ENCODE results near the gene C1QC.
A peak's percentile ranks its signal among the peaks of the same experiment; 100 is the strongest.
"Not testable (repeated sequence)": the region's sequence is repeated elsewhere in the genome, so short reads cannot be mapped to it uniquely, and the experiment has no call there.

C1QC gene

GRCh38 chr1:22674410-22674749 lies 30.9 kb downstream of the C1QC start:
- Mint-ChIP-seq H3K36me3 (ENCODE audit: low read depth) (no peaks in the 10 kb centered on the region), H3K9me3 (no peaks in the 10 kb centered on the region), H3K4me1 (peaks cover 26% of the 10 kb centered on the region), H3K4me3 (no peak overlapping the region), H3K27ac (no peak overlapping the region), H3K27me3 (ENCODE audit: low read depth, poor library complexity) (peaks cover 32% of the 10 kb centered on the region)
- TF ChIP-seq CTCF (IDR thresholded peaks at IDR 0.05), result no peak
- DNase-seq, result no peak

- Mint-ChIP-seq H3K4me1 (peaks cover 26% of the 10 kb centered on the region), H3K27ac (peak overlapping the region; percentile 63), H3K27me3 (ENCODE audit: low read depth, poor library complexity) (peaks cover 21% of the 10 kb centered on the region)
- DNase-seq; H3K9me3 Mint-ChIP-seq; H3K36me3 Mint-ChIP-seq (ENCODE audit: low read depth); H3K4me3 Mint-ChIP-seq: not testable (repeated sequence)
Observed at GRCh38 chr1:22676151-22676550, 32.7 kb downstream of the C1QC start.

GRCh38 chr1:22676916-22677583 lies 33.6 kb downstream of the C1QC start:
- Mint-ChIP-seq H3K9me3 (no peaks in the 10 kb centered on the region), H3K4me1 (peaks cover 26% of the 10 kb centered on the region), H3K4me3 (no peak overlapping the region), H3K27me3 (ENCODE audit: low read depth, poor library complexity) (peaks cover 21% of the 10 kb centered on the region), H3K27ac (no peak overlapping the region), H3K36me3 (ENCODE audit: low read depth) (no peaks in the 10 kb centered on the region)
- no peak for TF ChIP-seq CTCF (IDR thresholded peaks at IDR 0.05)
- no peak for DNase-seq

GRCh38 chr1:22677931-22678896 lies 34.8 kb downstream of the C1QC start:
- no peaks in the 10 kb centered on the region for H3K9me3 Mint-ChIP-seq
- H3K27me3 Mint-ChIP-seq (ENCODE audit: low read depth, poor library complexity), result peaks cover 15% of the 10 kb centered on the region

GRCh38 chr1:22680726-22681125 lies 37.3 kb downstream of the C1QC start:
- Mint-ChIP-seq H3K27me3 (ENCODE audit: low read depth, poor library complexity) (peaks cover 14% of the 10 kb centered on the region), H3K27ac (no peak overlapping the region), H3K4me1 (peaks cover 31% of the 10 kb centered on the region), H3K36me3 (ENCODE audit: low read depth) (no peaks in the 10 kb centered on the region), H3K4me3 (no peak overlapping the region), H3K9me3 (no peaks in the 10 kb centered on the region)
- no peak for TF ChIP-seq CTCF (IDR thresholded peaks at IDR 0.05)
- no peak for DNase-seq

More at GRCh38 chr1:22677931-22678896, 34.8 kb downstream of the C1QC start:
- H3K36me3 Mint-ChIP-seq (ENCODE audit: low read depth), result no peaks in the 10 kb centered on the region
- no peak for DNase-seq
- peaks cover 21% of the 10 kb centered on the region for H3K4me1 Mint-ChIP-seq
- H3K27ac Mint-ChIP-seq, result no peak overlapping the region
- no peak for TF ChIP-seq CTCF (IDR thresholded peaks at IDR 0.05)
- no peak overlapping the region for H3K4me3 Mint-ChIP-seq

GRCh38 chr1:22681556-22682276 lies 38.3 kb downstream of the C1QC start:
- H3K27me3 Mint-ChIP-seq (ENCODE audit: low read depth, poor library complexity), result peaks cover 9% of the 10 kb centered on the region
- peaks cover 33% of the 10 kb centered on the region for H3K4me1 Mint-ChIP-seq
- no peak for DNase-seq
- H3K27ac Mint-ChIP-seq, result no peak overlapping the region
- H3K4me3 Mint-ChIP-seq, result no peak overlapping the region
- H3K9me3 Mint-ChIP-seq, result no peaks in the 10 kb centered on the region
- no peak for TF ChIP-seq CTCF (IDR thresholded peaks at IDR 0.05)
- no peaks in the 10 kb centered on the region for H3K36me3 Mint-ChIP-seq (ENCODE audit: low read depth)
